B cell (primary cell): ENCODE results near the gene CTDSP2. TPM values are rescaled to one million over a fixed set of nuclear protein-coding genes. Genes with fewer than 3 reads are reported as not detected.

ENCODE experiments used
- ATAC-seq: fragments of 200-7000 bp; cut with Tn5 transposase; one replicate; pipeline ENCODE4 v1.10.0; 2021; ENCODE audit warnings: low read depth, mild to moderate bottlenecking, moderate number of reproducible peaks, moderate library complexity
- CTCF ChIA-PET: fragments of 350-600 bp; sonication (Branson Sonifier 250); formaldehyde crosslinking; loops from one replicate; lab custom pipeline; 2021; ENCODE audit warnings: antibody characterized with exemption, inconsistent platforms; lab: Charles Lee
- POLR2A ChIA-PET: fragments of 350-600 bp; sonication (Branson Sonifier 250); formaldehyde crosslinking; loops from one replicate; lab custom pipeline; 2021; ENCODE audit warnings: antibody characterized with exemption; lab: Charles Lee
- DNase-seq: peaks from one replicate; pipeline ENCODE4 v3.0.0; 2013
- H2AFZ ChIP-seq: 2 replicates; pipeline ENCODE4 v1.6.1; 2012; ENCODE audit warnings: mild to moderate bottlenecking, low read depth, low read length; ENCODE audit not compliant: insufficient read depth, poor library complexity, severe bottlenecking
- H3K27ac ChIP-seq, 2 donors: 1 replicate in 1 of 2; 2 replicates in 1 of 2; pipeline ENCODE4 v1.5.1; 2012 to 2013; ENCODE audit warnings: low read length in 2 of 2, mild to moderate bottlenecking in 2 of 2, moderate library complexity in 1 of 2
- H3K27me3 ChIP-seq, 4 experiments: fragments of 200-600 bp in 1 of 4; sonication (generic) in 1 of 4; replicated peaks in 1 of 4; 1 replicate in 2 of 4; 2 replicates in 2 of 4; pipeline versions ENCODE4 v1.6.1 to v1.7.0; 2013 to 2016; ENCODE audit warnings: low read length in 3 of 4, mild to moderate bottlenecking in 2 of 4, mixed read lengths in 1 of 4, moderate library complexity in 1 of 4; ENCODE audit not compliant: insufficient read depth in 4 of 4, control insufficient read depth in 3 of 4; ENCODE audit errors: control extremely low read depth in 1 of 4
- H3K36me3 ChIP-seq, 2 experiments: replicated peaks in 1 of 2; 1 replicate in 1 of 2; 2 replicates in 1 of 2; pipeline versions ENCODE4 v1.6.1 to v1.7.1; 2013; ENCODE audit warnings: low read length in 1 of 2; ENCODE audit not compliant: insufficient read depth in 2 of 2, control insufficient read depth in 1 of 2; ENCODE audit errors: control extremely low read depth in 1 of 2, extremely low read depth in 1 of 2
- H3K4me1 ChIP-seq, 2 donors: fragments of 200-600 bp in 1 of 2; sonication (generic) in 1 of 2; 1 replicate in 1 of 2; 2 replicates in 1 of 2; pipeline versions ENCODE4 v1.5.1 to v1.6.1; 2013 to 2017; ENCODE audit warnings: low read length in 2 of 2; ENCODE audit not compliant: control insufficient read depth in 2 of 2, insufficient read depth in 2 of 2
- H3K4me2 ChIP-seq: replicated peaks from 2 replicates; pipeline ENCODE3; 2012; ENCODE audit warnings: mild to moderate bottlenecking, low read depth, low read length; ENCODE audit not compliant: poor library complexity, severe bottlenecking
- H3K4me3 ChIP-seq, 5 experiments: fragments of 200-600 bp in 1 of 5; sonication (generic) in 1 of 5; 1 replicate in 3 of 5; 2 replicates in 2 of 5; pipeline versions ENCODE4 v1.5.1 to v1.7.0; 2011 to 2016; ENCODE audit warnings: low read length in 4 of 5, mild to moderate bottlenecking in 4 of 5, low read depth in 2 of 5, control low read depth in 1 of 5, moderate library complexity in 1 of 5; ENCODE audit not compliant: insufficient read depth in 1 of 5; ENCODE audit errors: control extremely low read depth in 1 of 5, extremely low read depth in 1 of 5
- H3K79me2 ChIP-seq: fragments of 200-600 bp; sonication (generic); one replicate; pipeline ENCODE4 v1.6.0; 2016; ENCODE audit warnings: low read length; ENCODE audit not compliant: control insufficient read depth, insufficient read depth
- H3K9ac ChIP-seq: fragments of 200-600 bp; sonication (generic); 2 replicates; pipeline ENCODE4 v1.6.1; 2017; ENCODE audit warnings: mild to moderate bottlenecking, low read length, moderate library complexity
- H3K9me3 ChIP-seq, 3 donors: one replicate each; pipeline versions ENCODE4 v1.6.1 to v1.7.1; 2013; ENCODE audit warnings: low read length in 2 of 3; ENCODE audit not compliant: control insufficient read depth in 2 of 3, insufficient read depth in 1 of 3; ENCODE audit errors: control extremely low read depth in 1 of 3
- H4K20me1 ChIP-seq: 2 replicates; pipeline ENCODE4 v1.6.0; 2012; ENCODE audit warnings: mild to moderate bottlenecking, low read length; ENCODE audit not compliant: insufficient read depth, control insufficient read depth, poor library complexity, severe bottlenecking
- H3K27ac Mint-ChIP-seq: one replicate; pipeline ENCODE4 v1.8.0; 2021; ENCODE audit warnings: mixed read lengths
- H3K27me3 Mint-ChIP-seq: one replicate; pipeline ENCODE4 v1.8.0; 2021; ENCODE audit warnings: mixed read lengths
- H3K4me1 Mint-ChIP-seq: one replicate; pipeline ENCODE4 v1.8.0; 2021; ENCODE audit warnings: mixed read lengths
- H3K4me3 Mint-ChIP-seq: one replicate; pipeline ENCODE4 v1.8.0; 2021; ENCODE audit warnings: mixed read lengths
- H3K9me3 Mint-ChIP-seq: one replicate; pipeline ENCODE4 v1.8.0; 2022; ENCODE audit warnings: mixed read lengths; ENCODE audit not compliant: insufficient read depth
- CTCF ChIP-seq: fragments of 200-600 bp; IDR thresholded peaks from one replicate; pipeline ENCODE4 v1.8.0; 2022; ENCODE audit warnings: antibody characterized with exemption, mild to moderate bottlenecking
- EZH2 ChIP-seq: IDR thresholded peaks from 2 replicates; pipeline ENCODE4 v1.6.1; 2012; ENCODE audit warnings: borderline replicate concordance, low read depth, mild to moderate bottlenecking, moderate library complexity, low read length; ENCODE audit not compliant: insufficient read depth, poor library complexity, severe bottlenecking
- WGBS: methylation state at CpG from one replicate; pipeline ENCODE4 v1.1.5; 2013; ENCODE audit warnings: missing lambda C conversion rate; ENCODE audit not compliant: insufficient coverage; 5-methylcytosine and 5-hydroxymethylcytosine counted together
- intact Hi-C: fragments of 100-400 bp; cut with micrococcal nuclease; formaldehyde crosslinking; loops from one replicate; pipeline ENCODE4 v1.10.0; 2022
- polyA plus RNA-seq: library from polyadenylated mRNA; depleted of rRNA; stranded (reverse); fragments of >200 nt; gene quantifications from 2 replicates; pipeline ENCODE4 v1.2.3, GENCODE V29; 2012
- total RNA-seq, 2 donors: library from RNA; stranded (reverse); fragments of 120-200 nt in 1 of 2; gene quantifications; 1 replicate in 1 of 2; 2 replicates in 1 of 2; pipeline versions ENCODE4 v1.2.3 to v1.2.4, GENCODE V29; 2013 to 2022

Gene CTDSP2
- total and polyA plus RNA-seq, 2 donors (not counting 1 experiment from before 2014, with no cell fraction given): 99.1 to 209 TPM

- Histone ChIP-seq H2AFZ (no peak overlapping the region), H4K20me1 (no peaks in the 10 kb centered on the region), H3K9ac (no peak overlapping the region), H3K4me2 (no peak overlapping the region), H3K36me3 (no peaks in the 10 kb centered on the region), H3K27ac (no peak overlapping the region), H3K27me3 (no peaks in the 10 kb centered on the region), H3K9me3 (no peaks in the 10 kb centered on the region), H3K4me3 (no peak overlapping the region), H3K79me2 (peaks cover 20% of the 10 kb centered on the region), H3K4me1 (peaks cover 9 to 17% of the 10 kb centered on the region in 2 donors)
- Mint-ChIP-seq H3K4me3 (no peak overlapping the region), H3K4me1 (peaks cover 18% of the 10 kb centered on the region), H3K27ac (no peak overlapping the region), H3K9me3 (no peaks in the 10 kb centered on the region), H3K27me3 (no peaks in the 10 kb centered on the region)
- CTCF ChIA-PET: interaction anchor here (1.3 to 6.9 kb wide), 4 partner anchors 14 to 125 kb away, joined by 4 to 59 read pairs (median 6); no protein-coding TSS in a partner anchor
- POLR2A ChIA-PET: no interaction called here
- no peak for TF ChIP-seq EZH2
- TF ChIP-seq CTCF: no peak
- intact Hi-C loops: loop anchor here (5.0 kb wide), 1 partner anchor 37 kb away; no protein-coding TSS in a partner anchor
- DNase-seq (no peak), ATAC-seq (no peak)
- WGBS: 100% methylated on average over 1 of the region's 1 CpG
These were observed 66.8 kb downstream of the CTDSP2 start for GRCh38 chr12:57779736-57780135.

DNA sequence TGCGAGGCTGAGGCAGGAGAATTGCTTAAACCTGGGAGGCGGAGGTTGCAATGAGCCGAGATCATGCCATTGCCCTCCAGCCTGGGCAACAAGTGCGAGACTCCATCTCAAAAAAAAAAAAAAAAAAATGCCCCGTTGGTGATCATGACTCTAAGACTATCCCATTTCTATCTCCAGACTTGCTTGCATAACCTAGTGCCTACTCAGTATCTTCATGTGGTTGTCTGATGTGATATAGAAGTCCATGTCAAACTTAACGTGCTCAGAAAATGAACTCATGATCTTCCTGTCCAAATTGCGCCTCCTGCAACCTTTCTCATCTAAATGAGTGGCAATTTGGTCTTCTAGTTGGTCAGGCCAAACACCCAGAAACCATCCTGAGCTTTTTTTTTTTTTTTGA is 68.6 kb downstream of the CTDSP2 start:
- intact Hi-C loops: no loop called here
- TF ChIP-seq EZH2 (no peak), CTCF (no peak)
- Mint-ChIP-seq H3K27ac (no peak overlapping the region), H3K4me1 (peaks cover 9% of the 10 kb centered on the region), H3K27me3 (no peaks in the 10 kb centered on the region), H3K4me3 (no peak overlapping the region), H3K9me3 (no peaks in the 10 kb centered on the region)
- Histone ChIP-seq H2AFZ (no peak overlapping the region), H3K9me3 (no peaks in the 10 kb centered on the region), H3K4me1 (peaks cover 6 to 7% of the 10 kb centered on the region in 2 donors), H3K27me3 (no peaks in the 10 kb centered on the region), H3K36me3 (no peaks in the 10 kb centered on the region), H3K79me2 (peaks cover 4% of the 10 kb centered on the region), H3K27ac (no peak overlapping the region), H3K4me2 (no peak overlapping the region), H3K4me3 (no peak overlapping the region), H3K9ac (no peak overlapping the region), H4K20me1 (no peaks in the 10 kb centered on the region)
- no peak for ATAC-seq
- CTCF ChIA-PET: interaction anchor here (0.7 to 1.0 kb wide), 2 partner anchors 22 to 25 kb away, joined by 3 read pairs; no protein-coding TSS in a partner anchor
- DNase-seq: no peak
- WGBS: 100% methylated on average over 3 of the region's 7 CpGs
- POLR2A ChIA-PET: interaction anchor here (0.7 kb wide), 1 partner anchor 1308 kb away, joined by 6 read pairs; no protein-coding TSS in a partner anchor
